ENCODE data around the gene ACACB.

- TF ChIP-seq TAF1 (IDR thresholded peaks at IDR 0.05; ENCODE audit: borderline replicate concordance, insufficient read depth, low read length) (no peak), POLR2AphosphoS5 (IDR thresholded peaks at IDR 0.05; ENCODE audit: low read depth, low read length) (no peak)
These were observed 13.9 kb upstream of the ACACB start for GRCh38 chr12:109102491-109102890.
